ENCODE data around the gene FIBP.

DNA sequence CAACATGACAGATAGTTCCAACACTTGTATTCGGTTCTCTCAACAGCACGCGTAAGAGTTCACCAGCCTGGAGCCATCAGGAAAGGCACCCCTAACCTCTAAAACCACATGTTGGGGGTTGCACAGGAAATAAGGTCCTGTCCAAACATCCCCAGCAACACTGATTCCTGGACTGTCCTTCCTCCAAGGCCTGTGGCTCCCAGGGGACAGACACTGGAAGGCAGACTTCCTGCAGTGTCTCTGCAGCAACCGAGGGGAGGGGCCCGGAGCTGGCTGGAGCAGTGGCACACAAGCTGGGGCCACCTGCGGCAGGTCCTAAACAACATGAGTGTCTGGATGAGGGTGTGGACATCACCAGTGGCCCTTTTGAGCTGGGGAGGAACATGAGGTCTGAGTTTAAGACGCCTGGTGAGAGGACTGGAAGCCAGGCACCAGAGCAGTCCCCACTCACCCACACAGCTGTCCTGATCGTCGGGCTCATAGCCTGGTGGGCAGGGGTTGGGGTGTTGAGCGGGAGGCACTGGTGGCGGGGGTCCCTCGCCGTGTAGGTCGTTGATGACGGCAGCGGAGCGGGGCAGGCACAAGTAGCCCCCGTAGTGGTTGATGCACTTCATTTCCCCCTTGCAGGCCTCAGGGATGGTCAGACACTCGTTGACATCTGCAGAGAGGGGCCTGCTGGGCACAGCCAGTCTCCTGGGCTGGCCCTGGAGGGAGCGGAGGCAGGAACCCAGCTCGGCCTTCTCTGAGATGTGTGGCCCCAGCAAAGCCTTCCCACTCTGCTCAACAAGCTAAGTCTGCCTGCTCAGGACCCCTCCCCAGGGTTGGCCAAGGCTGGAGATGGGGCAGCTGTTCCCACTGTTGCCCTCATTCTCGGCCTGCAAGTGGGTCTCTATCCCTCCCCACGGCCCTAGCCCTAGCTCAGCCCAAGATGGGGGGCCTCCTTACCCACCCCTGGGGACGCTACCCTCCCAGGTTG, 17.3 kb downstream of the FIBP start:
- TF ChIP-seq MAZ (IDR thresholded peaks at IDR 0.05; ENCODE audit: borderline replicate concordance, low read depth, low read length) (no peak), MAFK (IDR thresholded peaks at IDR 0.05; ENCODE audit: low read depth, low read length) (no peak), CTCF (conservative IDR thresholded peaks at IDR 0.05; ENCODE audit: low read depth, low read length) (no peak), POLR2A (IDR thresholded peaks at IDR 0.05; ENCODE audit: low read depth, low read length) (no peak; the same call in 1 of the 2 replicates), RCOR1 (IDR thresholded peaks at IDR 0.05; ENCODE audit: insufficient replicate concordance, low read length) (no peak), BHLHE40 (IDR thresholded peaks at IDR 0.05; ENCODE audit: low read depth, low read length) (no peak), RAD21 (IDR thresholded peaks at IDR 0.05; ENCODE audit: low read length) (no peak), CEBPB (IDR thresholded peaks at IDR 0.05; ENCODE audit: low read depth, low read length) (no peak), SMC3 (IDR thresholded peaks at IDR 0.05; ENCODE audit: low read depth, low read length) (no peak)
- TF ChIP-seq, protein P1, sequence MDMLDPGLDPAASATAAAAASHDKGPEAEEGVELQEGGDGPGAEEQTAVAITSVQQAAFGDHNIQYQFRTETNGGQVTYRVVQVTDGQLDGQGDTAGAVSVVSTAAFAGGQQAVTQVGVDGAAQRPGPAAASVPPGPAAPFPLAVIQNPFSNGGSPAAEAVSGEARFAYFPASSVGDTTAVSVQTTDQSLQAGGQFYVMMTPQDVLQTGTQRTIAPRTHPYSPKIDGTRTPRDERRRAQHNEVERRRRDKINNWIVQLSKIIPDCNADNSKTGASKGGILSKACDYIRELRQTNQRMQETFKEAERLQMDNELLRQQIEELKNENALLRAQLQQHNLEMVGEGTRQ (IDR thresholded peaks at IDR 0.05; ENCODE audit: low read depth, low read length), result no peak
